K562 (cell line): ENCODE results near the gene CCDC9. TPM values are rescaled to one million over a fixed set of nuclear protein-coding genes. Genes with fewer than 3 reads are reported as not detected.

Experiments
- CHD2 ChIP-seq: IDR thresholded peaks from 2 replicates; pipeline ENCODE4 v1.6.1; 2011; ENCODE audit warnings: low read depth, low read length
- FUS ChIP-seq: fragments of 200-400 bp; formaldehyde crosslinking; optimal IDR thresholded peaks from 2 replicates; pipeline ENCODE3; 2017; ENCODE audit warnings: low read depth, low read length
- JUN ChIP-seq, 2 experiments: sonication (generic) in 1 of 2; formaldehyde crosslinking in 1 of 2; IDR thresholded peaks; 2 replicates each; pipeline versions ENCODE4 v1.6.1 to v1.8.0; 2012 to 2022; ENCODE audit warnings: borderline replicate concordance in 2 of 2, mild to moderate bottlenecking in 2 of 2, improper control_type of control experiment in 1 of 2, low read depth in 1 of 2, low read length in 1 of 2, missing genetic modification reagents in 1 of 2
- MIER1 ChIP-seq: fragments of 450-650 bp; IDR thresholded peaks from 2 replicates; pipeline ENCODE4 v1.6.1; 2016; ENCODE audit warnings: antibody characterized with exemption, mild to moderate bottlenecking, low read depth
- NELFE ChIP-seq: IDR thresholded peaks from 2 replicates; pipeline ENCODE4 v1.6.1; 2011; ENCODE audit warnings: mild to moderate bottlenecking; ENCODE audit not compliant: insufficient read depth, insufficient read length
- NFYB ChIP-seq: IDR thresholded peaks from 2 replicates; pipeline ENCODE4 v1.6.1; 2011; ENCODE audit warnings: mild to moderate bottlenecking, moderate library complexity; ENCODE audit not compliant: insufficient read length; ENCODE audit errors: extremely low read depth
- PHF21A ChIP-seq: fragments of 450-650 bp; IDR thresholded peaks from 2 replicates; pipeline ENCODE4 v1.6.1; 2017; ENCODE audit warnings: low read depth, borderline replicate concordance
- POLR2G ChIP-seq: fragments of 200-400 bp; formaldehyde crosslinking; IDR thresholded peaks from 2 replicates; pipeline ENCODE4 v1.6.1; 2017; ENCODE audit warnings: low read depth, mild to moderate bottlenecking, antibody characterized with exemption, low read length, moderate library complexity
- TAF15 ChIP-seq: fragments of 200-400 bp; formaldehyde crosslinking; IDR thresholded peaks from 2 replicates; pipeline ENCODE4 v1.6.1; 2017; ENCODE audit warnings: mild to moderate bottlenecking, low read depth, low read length, moderate library complexity
- TCF7 ChIP-seq: sonication (generic); IDR thresholded peaks from 2 replicates; pipeline ENCODE4 v1.6.1; 2016; ENCODE audit warnings: antibody characterized with exemption, borderline replicate concordance
- TEAD2 ChIP-seq: fragments of 450-650 bp; IDR thresholded peaks from 2 replicates; pipeline ENCODE4 v1.6.1; 2016; ENCODE audit warnings: missing genetic modification characterization, control low read depth, missing compliant biosample characterization
- THRB ChIP-seq: fragments of 450-650 bp; formaldehyde crosslinking; conservative IDR thresholded peaks from 2 replicates; pipeline ENCODE4 v1.4.0; 2022; ENCODE audit warnings: mild to moderate bottlenecking, missing genetic modification characterization
- ZBTB11 ChIP-seq, 3 experiments: fragments of 200-800 bp in 1 of 3; fragments of 250-450 bp in 1 of 3; fragments of 450-650 bp in 1 of 3; sonication (Bioruptor Pico) in 1 of 3; sonication (Bioruptor generic) in 1 of 3; formaldehyde crosslinking in 1 of 3; IDR thresholded peaks; 2 replicates each; pipeline versions ENCODE4 v1.6.1 to v1.8.0; 2016 to 2022; ENCODE audit warnings: mild to moderate bottlenecking in 2 of 3, missing genetic modification characterization in 2 of 3, missing compliant biosample characterization in 1 of 3, moderate library complexity in 1 of 3
- ZBTB34 ChIP-seq: fragments of 250-450 bp; sonication (Bioruptor Pico); IDR thresholded peaks from 2 replicates; pipeline ENCODE4 v1.8.0; 2021; ENCODE audit warnings: mild to moderate bottlenecking, moderate library complexity
- ZBTB8A ChIP-seq: fragments of 450-650 bp; IDR thresholded peaks from 2 replicates; pipeline ENCODE4 v1.6.1; 2018; ENCODE audit warnings: mild to moderate bottlenecking, moderate library complexity; ENCODE audit not compliant: partially characterized antibody
- ZEB2 ChIP-seq: fragments of 450-650 bp; IDR thresholded peaks from 2 replicates; pipeline ENCODE4 v1.6.1; 2016
- ZNF253 ChIP-seq: fragments of 250-450 bp; sonication (Bioruptor Pico); conservative IDR thresholded peaks from 2 replicates; pipeline ENCODE4 v1.6.1; 2021; ENCODE audit warnings: mild to moderate bottlenecking
- ZNF280B ChIP-seq: fragments of 250-450 bp; sonication (Bioruptor Pico); IDR thresholded peaks from 2 replicates; pipeline ENCODE4 v1.5.1; 2021; ENCODE audit warnings: mild to moderate bottlenecking
- ZNF551 ChIP-seq: fragments of 250-450 bp; sonication (Bioruptor Pico); IDR thresholded peaks from 2 replicates; pipeline ENCODE4 v1.5.0; 2021; ENCODE audit warnings: mild to moderate bottlenecking, moderate library complexity
- ZNF778 ChIP-seq: fragments of 450-650 bp; formaldehyde crosslinking; IDR thresholded peaks from 2 replicates; pipeline ENCODE4 v1.4.0; 2020; ENCODE audit warnings: mild to moderate bottlenecking, moderate library complexity
- polyA plus RNA-seq, 8 experiments: library from polyadenylated mRNA; depleted of rRNA in 4 of 8; stranded (reverse) in 5 of 8; unstranded in 3 of 8; fragments of >200 nt; fragmentation: Nextera tagmentation in 2 of 8; fragmentation: Illumina TruSeq in 1 of 8; extraction: Ambion mirVana in 2 of 8; extraction: Trizol in 1 of 8; gene quantifications; 2 replicates each; pipeline versions ENCODE4 v1.2.1 to v1.2.3, GENCODE V29; 2011 to 2014; ENCODE audit warnings: inconsistent platforms in 1 of 8, missing spikeins in 1 of 8
- total RNA-seq, 7 experiments: library from RNA; depleted of rRNA in 6 of 7; stranded (reverse); fragments of >200 nt in 6 of 7; fragmentation: Illumina TruSeq in 2 of 7; extraction: Trizol in 2 of 7; gene quantifications; 2 replicates each; pipeline versions ENCODE4 v1.2.1 to v1.2.3, GENCODE V29; 2011 to 2021; ENCODE audit warnings: low replicate concordance in 1 of 7

CCDC9 gene
- total and polyA plus RNA-seq, 9 of the 15 experiments (the other 6 are each of a cell fraction or from before 2014, with no cell fraction given), result 0.23 to 38.6 (median 8.4) TPM

- TF ChIP-seq ZBTB11 (CRISPR knock-in tag; IDR thresholded peaks at IDR 0.05) (peak in 2 of 3 experiments; percentile 54 to 95; a peak in 3 of 6 replicates), JUN (IDR thresholded peaks at IDR 0.05; ENCODE audit: borderline replicate concordance, low read depth, low read length) (peak; percentile 76; the same call in 1 of the 2 replicates), JUN (CRISPR knock-in tag; IDR thresholded peaks at IDR 0.05; ENCODE audit: borderline replicate concordance) (no peak), THRB (CRISPR knock-in tag) (no peak), MIER1 (no peak), TCF7 (no peak), TAF15 (no peak), NFYB (no peak), ZNF253 (CRISPR knock-in tag) (no peak), FUS (no peak), ZBTB34 (no peak), ZNF280B (CRISPR knock-in tag) (no peak), ZEB2 (no peak), ZNF551 (no peak), ZBTB8A (no peak), ZNF778 (CRISPR knock-in tag) (no peak), TEAD2 (tag) (no peak), NELFE (no peak), PHF21A (no peak), CHD2 (0 out of 2 replicates have a peak, but pooled peaks have one; percentile 42), POLR2G (peak; percentile 87)
Measured at GRCh38 chr19:47255879-47256692, at the start of gene CCDC9 (continued).
